Fibroblast of villous mesenchyme (primary cell): ENCODE measurements around the gene SCRN2. TPM values are rescaled to one million over a fixed set of nuclear protein-coding genes. Genes with fewer than 3 reads are reported as not detected.

Experiments
- DNase-seq: peaks from one replicate; pipeline ENCODE4 v3.0.0-alpha.2; 2010; ENCODE audit warnings: low read depth
- H3K4me3 ChIP-seq: 2 replicates; pipeline ENCODE4 v1.5.1; 2011; ENCODE audit warnings: low read depth, mild to moderate bottlenecking, low read length
- total RNA-seq: library from RNA; depleted of rRNA; stranded (reverse); fragments of >200 nt; gene quantifications from 2 replicates; pipeline ENCODE4 v1.2.3, GENCODE V29; 2012
- TF ChIP-seq, protein P1 (sequence below): IDR thresholded peaks from 2 replicates; pipeline ENCODE4 v1.5.1; 2012; ENCODE audit warnings: low read depth, mild to moderate bottlenecking, low read length; ENCODE audit not compliant: insufficient read depth

Gene SCRN2
- total RNA-seq, 1 donor = 25.0 TPM

DNA sequence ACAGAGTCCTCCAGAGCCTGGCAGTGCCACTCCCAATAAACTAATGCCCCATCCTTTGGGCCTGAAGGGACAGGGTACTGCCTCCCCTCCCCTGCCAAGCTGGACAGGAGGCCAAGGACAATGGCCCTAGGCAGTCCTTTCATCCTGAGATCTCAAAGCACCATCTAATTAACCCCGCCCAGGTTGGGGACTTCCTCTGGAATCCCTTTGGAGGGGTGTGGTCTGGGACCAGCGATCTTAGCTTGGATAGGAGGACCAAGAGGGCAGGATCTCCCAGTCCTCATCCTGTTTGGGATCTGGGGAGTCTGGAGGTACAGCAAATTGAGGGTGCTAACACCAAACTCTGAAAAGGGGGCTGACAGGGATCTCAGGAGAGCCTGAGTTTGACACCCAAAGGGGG is 28.0 kb upstream of the SCRN2 start:
- TF ChIP-seq, protein P1, sequence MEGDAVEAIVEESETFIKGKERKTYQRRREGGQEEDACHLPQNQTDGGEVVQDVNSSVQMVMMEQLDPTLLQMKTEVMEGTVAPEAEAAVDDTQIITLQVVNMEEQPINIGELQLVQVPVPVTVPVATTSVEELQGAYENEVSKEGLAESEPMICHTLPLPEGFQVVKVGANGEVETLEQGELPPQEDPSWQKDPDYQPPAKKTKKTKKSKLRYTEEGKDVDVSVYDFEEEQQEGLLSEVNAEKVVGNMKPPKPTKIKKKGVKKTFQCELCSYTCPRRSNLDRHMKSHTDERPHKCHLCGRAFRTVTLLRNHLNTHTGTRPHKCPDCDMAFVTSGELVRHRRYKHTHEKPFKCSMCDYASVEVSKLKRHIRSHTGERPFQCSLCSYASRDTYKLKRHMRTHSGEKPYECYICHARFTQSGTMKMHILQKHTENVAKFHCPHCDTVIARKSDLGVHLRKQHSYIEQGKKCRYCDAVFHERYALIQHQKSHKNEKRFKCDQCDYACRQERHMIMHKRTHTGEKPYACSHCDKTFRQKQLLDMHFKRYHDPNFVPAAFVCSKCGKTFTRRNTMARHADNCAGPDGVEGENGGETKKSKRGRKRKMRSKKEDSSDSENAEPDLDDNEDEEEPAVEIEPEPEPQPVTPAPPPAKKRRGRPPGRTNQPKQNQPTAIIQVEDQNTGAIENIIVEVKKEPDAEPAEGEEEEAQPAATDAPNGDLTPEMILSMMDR = no peak
- H3K4me3 ChIP-seq = no peak overlapping the region
- no peak for DNase-seq

DNA sequence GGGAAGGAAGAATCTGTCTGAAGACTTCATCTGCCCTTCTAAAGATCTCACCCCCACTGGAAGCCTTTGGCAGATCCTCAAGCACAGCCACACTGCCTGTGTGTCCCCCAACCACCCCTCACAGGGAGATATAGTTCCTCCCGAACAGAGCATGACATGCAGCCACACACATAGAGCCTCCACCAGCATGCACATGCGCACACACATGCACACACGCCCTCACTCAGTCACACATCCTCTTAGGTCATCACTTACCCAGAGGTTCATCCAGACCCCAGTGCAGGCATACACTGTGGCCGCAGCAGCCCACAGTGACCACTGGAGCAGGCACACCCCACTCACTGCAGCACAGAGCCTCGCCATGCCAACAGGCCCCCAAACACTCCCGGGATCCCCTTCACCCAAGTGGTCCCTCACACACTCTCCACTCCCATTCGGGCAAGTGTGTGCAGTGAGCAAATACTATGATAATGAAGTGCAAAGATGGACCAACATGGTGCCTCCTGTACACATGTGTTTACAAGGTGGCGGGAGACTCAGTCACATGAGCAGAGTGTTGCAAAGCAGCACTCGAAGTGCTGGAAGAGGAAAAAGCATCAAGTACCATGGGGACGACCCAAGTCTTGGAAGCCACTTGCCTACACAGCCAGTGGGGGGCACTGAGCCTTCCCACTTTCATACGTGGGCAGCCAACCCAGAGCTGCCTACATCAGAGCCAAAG is 26.9 kb upstream of the SCRN2 start:
- no peak for DNase-seq
- TF ChIP-seq, protein P1 = no peak
- no peak overlapping the region for H3K4me3 ChIP-seq

DNA sequence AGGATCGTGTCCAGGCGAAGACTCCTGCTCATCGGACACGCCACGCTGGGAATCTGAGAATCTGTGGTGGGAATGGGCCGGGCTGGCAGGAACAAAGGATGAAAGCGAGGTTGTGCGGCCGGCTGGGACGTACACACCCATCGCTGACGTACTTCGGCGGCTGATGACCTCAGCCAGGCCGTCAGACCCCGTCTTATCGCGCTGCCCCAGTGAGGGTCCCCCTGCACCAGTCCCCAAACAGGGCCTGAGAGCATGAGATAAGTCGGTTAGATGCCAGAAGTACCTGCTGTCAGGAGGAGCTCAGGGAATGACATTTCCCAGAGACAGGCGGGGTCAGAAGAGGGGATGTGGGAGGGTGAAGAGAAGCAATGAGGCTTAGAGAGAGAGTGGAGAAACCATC is 25.9 kb upstream of the SCRN2 start:
- H3K4me3 ChIP-seq = no peak overlapping the region
- TF ChIP-seq, protein P1 = no peak
- DNase-seq = peak; percentile 71

DNA sequence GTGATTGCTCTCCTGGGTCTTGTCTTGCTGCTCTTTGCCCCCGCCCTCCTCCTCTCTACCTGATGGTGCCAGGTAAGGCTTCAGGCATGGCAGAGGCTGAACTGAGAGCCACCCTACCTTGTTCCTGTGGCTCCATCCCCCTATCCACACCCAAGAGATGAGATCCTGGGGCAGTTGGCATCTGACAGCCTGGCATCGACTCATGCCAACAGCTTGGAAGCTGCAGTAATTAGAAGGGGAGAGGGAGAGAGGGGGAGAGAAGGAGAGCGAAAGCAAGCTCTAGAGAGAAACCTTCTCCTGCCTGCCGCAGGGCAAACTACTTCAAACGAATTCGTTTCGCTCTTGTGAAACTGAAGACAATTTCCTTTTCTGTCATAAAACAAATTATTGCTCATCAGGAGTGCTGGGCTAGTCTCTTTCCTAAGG is 23.7 kb upstream of the SCRN2 start:
- no peak overlapping the region for H3K4me3 ChIP-seq
- no peak for DNase-seq
- TF ChIP-seq, protein P1 = no peak

DNA sequence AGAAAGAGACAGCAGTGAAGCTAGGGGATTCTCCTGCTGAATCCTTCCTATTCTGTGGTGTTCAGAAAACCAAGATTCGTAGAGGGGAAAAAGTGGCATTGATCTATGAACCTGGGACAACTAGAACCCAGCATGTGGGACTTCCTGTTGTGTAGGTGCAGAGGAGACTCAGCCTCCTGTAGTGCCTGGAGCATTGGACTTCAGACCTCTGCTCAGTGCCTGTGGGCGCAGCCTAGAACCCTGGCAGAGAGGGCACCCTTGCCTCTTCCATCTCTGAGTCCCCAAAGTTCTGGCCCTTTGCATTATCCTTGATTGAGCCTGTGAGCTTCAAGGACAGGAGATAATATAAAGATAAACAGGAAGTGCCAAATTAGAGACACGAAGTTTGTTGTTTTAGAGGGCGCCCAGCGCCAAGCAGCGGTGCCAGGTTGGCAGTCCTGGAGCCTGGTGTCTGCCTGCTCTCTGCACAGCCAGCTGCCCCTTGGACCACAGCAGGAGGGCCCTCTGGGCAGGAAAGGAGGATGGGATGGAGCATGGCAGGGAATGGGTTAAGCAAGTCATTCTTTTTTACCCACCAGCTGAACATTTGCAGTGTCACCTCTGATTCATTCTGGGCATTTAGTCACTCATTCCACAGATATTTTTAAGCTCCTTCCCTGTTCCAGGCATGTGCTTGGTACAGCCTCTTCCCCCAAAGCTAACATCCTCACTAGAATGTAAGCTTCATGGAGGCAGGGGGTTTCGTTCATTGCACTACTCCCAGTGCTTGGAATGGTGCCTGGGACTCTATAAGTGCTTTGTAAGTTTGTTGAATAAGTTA is 21.8 kb upstream of the SCRN2 start:
- H3K4me3 ChIP-seq = no peak overlapping the region
- TF ChIP-seq, protein P1 = no peak
- no peak for DNase-seq

DNA sequence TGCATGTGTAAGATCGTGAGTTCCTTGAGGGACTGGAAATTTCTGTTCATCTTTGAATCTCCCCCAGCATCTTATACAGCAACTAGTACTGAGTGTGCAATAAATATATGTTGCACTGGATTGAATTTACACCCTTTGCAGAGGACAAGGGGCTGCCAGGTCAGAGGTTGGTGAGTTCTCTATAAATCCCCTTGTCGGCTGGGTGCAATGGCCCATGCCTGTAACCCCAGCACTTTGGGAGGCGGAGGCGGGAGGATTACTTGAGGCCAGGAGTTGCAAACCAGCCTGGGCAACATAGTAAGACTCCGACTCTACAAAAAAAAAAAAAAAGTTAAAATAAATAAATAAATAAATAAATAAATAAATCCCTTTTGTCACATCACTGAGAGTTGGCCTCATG is 19.3 kb upstream of the SCRN2 start:
- TF ChIP-seq, protein P1 = no peak
- no peak overlapping the region for H3K4me3 ChIP-seq
- DNase-seq = no peak
